Naive thymus-derived CD8-positive, alpha-beta T cell (primary cell): ENCODE data around the gene NXN. TPM values are rescaled to one million over a fixed set of nuclear protein-coding genes. Genes with fewer than 3 reads are reported as not detected.
A peak's percentile ranks its signal among the peaks of the same experiment; 100 is the strongest.
"Not testable (repeated sequence)": the region's sequence is repeated elsewhere in the genome, so short reads cannot be mapped to it uniquely, and the experiment has no call there.

ENCODE experiments used
- ATAC-seq, 2 donors: fragments of 150-1000 bp; cut with Tn5 transposase in 1 of 2; sonication (Bioruptor Pico), chemical (Tn5 transposase) in 1 of 2; 1 replicate in 1 of 2; 2 replicates in 1 of 2; pipeline ENCODE4 v1.10.0; 2021; ENCODE audit warnings: mild to moderate bottlenecking in 2 of 2, moderate library complexity in 2 of 2
- POLR2A ChIA-PET: fragments of 350-600 bp; sonication (Branson Sonifier 250); formaldehyde crosslinking; loops from one replicate; lab custom pipeline; 2021; ENCODE audit warnings: antibody characterized with exemption; lab: Charles Lee
- DNase-seq, 10 donors: peaks; one replicate each; pipeline versions ENCODE4 v3.0.0 to v3.0.0-alpha.2; 2020 to 2022
- H3K27ac Mint-ChIP-seq, 10 donors: one replicate each; pipeline ENCODE4 v1.8.0; 2020 to 2022; ENCODE audit warnings: mild to moderate bottlenecking in 10 of 10, mixed read lengths in 10 of 10, moderate library complexity in 4 of 10, inconsistent platforms in 1 of 10
- H3K27me3 Mint-ChIP-seq, 5 donors: one replicate each; pipeline ENCODE4 v1.8.0; 2021 to 2022; ENCODE audit warnings: mixed read lengths in 5 of 5
- H3K36me3 Mint-ChIP-seq, 3 donors: one replicate each; pipeline ENCODE4 v1.8.0; 2020 to 2022; ENCODE audit warnings: mixed read lengths in 3 of 3, mild to moderate bottlenecking in 2 of 3, inconsistent platforms in 1 of 3
- H3K4me1 Mint-ChIP-seq, 4 donors: one replicate each; pipeline ENCODE4 v1.8.0; 2021 to 2022; ENCODE audit warnings: mixed read lengths in 4 of 4
- H3K4me3 Mint-ChIP-seq, 10 donors: one replicate each; pipeline ENCODE4 v1.8.0; 2020 to 2022; ENCODE audit warnings: mild to moderate bottlenecking in 10 of 10, mixed read lengths in 10 of 10, moderate library complexity in 6 of 10, inconsistent platforms in 1 of 10
- H3K9me3 Mint-ChIP-seq, 9 donors: one replicate each; pipeline ENCODE4 v1.8.0; 2020 to 2022; ENCODE audit warnings: mixed read lengths in 9 of 9, mild to moderate bottlenecking in 3 of 9, inconsistent platforms in 1 of 9, moderate library complexity in 1 of 9
- polyA plus RNA-seq, 3 donors: library from polyadenylated mRNA; unstranded; fragments of 300-500 nt; fragmentation: Illumina TruSeq; gene quantifications; one replicate each; pipeline ENCODE4 v1.2.3, GENCODE V29; 2021
- total RNA-seq, 8 experiments: library from RNA in 2 of 8; stranded (reverse) in 2 of 8; gene quantifications; one replicate each; pipeline ENCODE4 v1.2.3 and lab custom pipeline; 2021 to 2026

Gene NXN
- total and polyA plus RNA-seq, 5 experiments from 2014 or later: 0.06 to 0.85 (median 0.49) TPM

DNA sequence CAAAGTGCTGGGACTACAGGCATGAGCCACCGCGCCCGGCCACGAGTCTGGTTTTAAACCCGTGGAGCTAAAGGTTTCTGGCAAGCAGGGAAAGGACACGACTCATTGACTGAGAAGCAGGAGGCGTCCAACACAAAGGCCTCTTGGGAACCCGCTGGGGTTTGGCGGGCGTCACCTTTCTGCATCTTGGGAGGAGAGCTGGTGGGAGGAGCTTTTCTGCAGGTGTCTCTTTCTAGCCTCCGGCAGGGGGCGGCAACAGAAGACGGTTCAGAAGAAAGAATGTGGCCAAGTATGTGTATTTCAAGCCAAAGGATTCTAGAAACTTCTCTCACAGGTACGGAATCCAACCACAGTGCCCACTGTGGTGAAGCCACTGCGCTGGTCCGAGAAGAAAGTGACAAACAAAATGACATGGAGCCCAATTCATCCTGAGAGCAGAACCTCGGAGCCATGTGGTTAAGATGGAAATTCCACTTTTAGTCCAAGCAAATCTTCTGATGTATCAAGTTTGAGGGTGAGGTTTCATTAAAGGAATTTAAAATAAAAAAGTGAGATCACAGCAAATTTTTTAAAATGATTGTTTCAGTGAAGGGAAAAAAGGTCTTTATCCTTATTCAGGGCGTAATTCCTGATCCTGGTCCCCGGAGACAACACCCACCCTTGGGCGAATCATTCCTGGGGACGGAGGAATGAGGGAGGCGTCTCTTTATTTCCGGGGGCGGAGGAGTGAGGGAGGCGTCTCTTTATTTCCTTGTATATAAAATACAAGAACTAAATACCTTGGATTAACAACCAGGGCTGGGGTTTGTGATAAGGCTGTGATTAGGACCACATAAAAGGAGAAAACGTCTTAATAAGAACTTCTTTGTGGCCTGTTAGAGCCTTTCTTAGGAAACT, 99.8 kb downstream of the NXN start:
- ATAC-seq: peak; percentile 26 to 79
- peak; percentile 45 to 83 (median 56) for DNase-seq
- peak overlapping the region in 5 of 10 donors; percentile 11 to 34 (median 25) for H3K27ac Mint-ChIP-seq
- H3K4me3 Mint-ChIP-seq: no peak overlapping the region
- H3K4me1 Mint-ChIP-seq: peaks cover 8 to 16% (median 13%) of the 10 kb centered on the region in 4 donors
- H3K36me3 Mint-ChIP-seq: no peaks in the 10 kb centered on the region
- peaks cover 17 to 42% (median 25%) of the 10 kb centered on the region in 5 donors for H3K27me3 Mint-ChIP-seq
- POLR2A ChIA-PET: interaction anchor here (1.5 kb wide), 1 partner anchor 101 kb away, joined by 4 read pairs; no protein-coding TSS in a partner anchor
- H3K9me3 Mint-ChIP-seq: no peaks in the 10 kb centered on the region

DNA sequence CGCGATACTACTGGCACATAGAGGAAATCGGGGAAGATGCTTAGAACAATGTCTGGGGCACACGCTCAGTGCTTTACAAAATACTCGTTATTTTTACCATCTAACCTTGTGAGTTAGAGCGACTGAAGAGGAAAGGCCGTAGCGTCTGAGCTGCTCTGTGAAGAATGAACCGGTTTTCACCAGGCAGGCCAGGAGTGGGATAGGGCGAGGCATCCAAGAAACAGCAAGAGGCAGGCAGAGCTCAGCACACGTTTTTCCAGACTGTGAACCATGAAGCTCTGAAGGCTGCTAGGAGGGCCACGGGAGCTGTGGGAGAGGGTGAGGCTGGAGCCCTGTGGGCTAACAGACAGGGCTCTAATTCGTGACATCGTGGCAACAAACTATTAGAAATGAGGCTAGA, 101.9 kb downstream of the NXN start:
- no peak for ATAC-seq
- POLR2A ChIA-PET: no interaction called here
- H3K27ac Mint-ChIP-seq: peak overlapping the region in 5 of 10 donors; percentile 15 to 80 (median 75)
- peaks cover 0 to 2% (median 0%) of the 10 kb centered on the region in 9 donors for H3K9me3 Mint-ChIP-seq
- peaks cover 15 to 33% (median 18%) of the 10 kb centered on the region in 5 donors for H3K27me3 Mint-ChIP-seq
- peaks cover 9 to 16% (median 13%) of the 10 kb centered on the region in 4 donors for H3K4me1 Mint-ChIP-seq
- DNase-seq: no peak
- peak overlapping the region in 1 of 10 donors; percentile 21 for H3K4me3 Mint-ChIP-seq
- H3K36me3 Mint-ChIP-seq: no peaks in the 10 kb centered on the region

DNA sequence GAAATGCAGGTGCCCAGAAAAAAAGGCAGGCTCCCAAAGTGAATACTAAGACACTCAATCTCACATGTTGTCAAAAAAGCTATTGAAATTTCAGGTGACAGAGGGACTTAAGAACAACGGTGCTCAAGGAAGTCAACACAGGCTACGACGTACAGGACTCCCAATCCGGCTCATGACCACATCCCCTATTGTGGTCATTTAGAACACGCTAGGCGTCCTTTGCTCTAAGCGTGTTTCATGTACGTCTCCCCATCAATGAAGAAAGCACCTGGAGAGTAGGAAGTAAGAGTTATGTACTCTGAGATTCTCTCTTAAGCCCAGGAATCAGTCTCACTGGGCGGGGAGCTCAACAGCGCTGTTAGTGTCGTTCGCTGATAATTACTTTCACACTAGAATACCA, 103.3 kb downstream of the NXN start:
- no peaks in the 10 kb centered on the region for H3K36me3 Mint-ChIP-seq
- peak; percentile 90 to 98 for ATAC-seq
- H3K4me3 Mint-ChIP-seq: peak overlapping the region in 8 of 10 donors; percentile 12 to 70 (median 50)
- H3K4me1 Mint-ChIP-seq: peaks cover 15 to 27% (median 20%) of the 10 kb centered on the region in 4 donors
- H3K27ac Mint-ChIP-seq: peak overlapping the region in 5 of 10 donors; percentile 34 to 72 (median 49)
- peaks cover 0 to 11% (median 4%) of the 10 kb centered on the region in 9 donors for H3K9me3 Mint-ChIP-seq
- POLR2A ChIA-PET: no interaction called here
- DNase-seq: peak in 9 of 10 donors; percentile 10 to 82 (median 69)
- H3K27me3 Mint-ChIP-seq: peaks cover 12 to 27% (median 18%) of the 10 kb centered on the region in 5 donors

DNA sequence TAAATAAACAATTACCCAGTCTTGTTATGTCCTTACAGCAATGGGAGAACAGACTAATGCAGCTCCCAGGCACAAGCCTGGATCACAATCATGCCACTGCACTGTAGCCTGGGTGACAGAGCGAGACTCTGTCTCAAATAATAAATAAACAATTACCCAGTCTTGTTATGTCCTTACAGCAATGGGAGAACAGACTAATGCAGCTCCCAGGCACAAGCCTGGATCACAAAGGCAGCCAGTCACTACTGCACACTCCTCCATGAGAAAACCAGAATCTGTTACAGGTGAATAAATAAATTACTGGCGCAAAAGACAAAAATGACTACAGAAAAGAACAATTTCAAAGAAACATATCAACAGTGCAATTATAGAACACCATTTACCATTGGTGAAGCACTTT, 105.0 kb downstream of the NXN start:
- H3K27ac Mint-ChIP-seq, POLR2A ChIA-PET: not testable (repeated sequence)
- H3K27me3 Mint-ChIP-seq: peaks cover 9 to 23% (median 16%) of the 10 kb centered on the region in 5 donors

DNA sequence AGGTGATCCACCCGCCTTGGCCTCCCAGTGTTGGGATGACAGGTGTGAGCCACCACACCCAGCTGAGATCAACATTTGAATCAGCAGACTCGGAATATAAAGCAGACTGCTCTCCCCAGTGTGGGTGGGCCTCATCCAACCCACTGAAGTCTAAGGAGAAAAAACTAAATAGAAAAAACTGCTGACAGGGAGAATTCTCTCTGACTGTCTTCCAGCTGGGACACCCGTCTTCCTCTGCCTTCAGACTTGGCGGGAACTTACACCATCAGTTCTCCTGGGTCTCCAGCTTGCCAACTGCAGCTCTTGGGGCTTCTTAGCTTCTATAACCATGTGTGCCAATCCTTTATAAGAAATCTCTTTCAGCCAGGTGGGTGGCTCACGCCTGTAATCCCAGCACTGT, 106.7 kb downstream of the NXN start:
- peaks cover 11 to 30% (median 17%) of the 10 kb centered on the region in 5 donors for H3K27me3 Mint-ChIP-seq
- ATAC-seq (no peak), DNase-seq (no peak)
- H3K9me3 Mint-ChIP-seq: peaks cover 0 to 11% (median 4%) of the 10 kb centered on the region in 9 donors
- H3K36me3 Mint-ChIP-seq: no peaks in the 10 kb centered on the region
- no peak overlapping the region for H3K27ac Mint-ChIP-seq
- H3K4me3 Mint-ChIP-seq: no peak overlapping the region
- POLR2A ChIA-PET: no interaction called here
- peaks cover 8 to 20% (median 15%) of the 10 kb centered on the region in 4 donors for H3K4me1 Mint-ChIP-seq

More for the DNA sequence above, 105.0 kb downstream of the NXN start:
- Mint-ChIP-seq H3K9me3 (peaks cover 0 to 11% (median 4%) of the 10 kb centered on the region in 9 donors), H3K4me1 (peaks cover 12 to 23% (median 17%) of the 10 kb centered on the region in 4 donors)
- not testable (repeated sequence) for H3K4me3 Mint-ChIP-seq, ATAC-seq, H3K36me3 Mint-ChIP-seq, DNase-seq

DNA sequence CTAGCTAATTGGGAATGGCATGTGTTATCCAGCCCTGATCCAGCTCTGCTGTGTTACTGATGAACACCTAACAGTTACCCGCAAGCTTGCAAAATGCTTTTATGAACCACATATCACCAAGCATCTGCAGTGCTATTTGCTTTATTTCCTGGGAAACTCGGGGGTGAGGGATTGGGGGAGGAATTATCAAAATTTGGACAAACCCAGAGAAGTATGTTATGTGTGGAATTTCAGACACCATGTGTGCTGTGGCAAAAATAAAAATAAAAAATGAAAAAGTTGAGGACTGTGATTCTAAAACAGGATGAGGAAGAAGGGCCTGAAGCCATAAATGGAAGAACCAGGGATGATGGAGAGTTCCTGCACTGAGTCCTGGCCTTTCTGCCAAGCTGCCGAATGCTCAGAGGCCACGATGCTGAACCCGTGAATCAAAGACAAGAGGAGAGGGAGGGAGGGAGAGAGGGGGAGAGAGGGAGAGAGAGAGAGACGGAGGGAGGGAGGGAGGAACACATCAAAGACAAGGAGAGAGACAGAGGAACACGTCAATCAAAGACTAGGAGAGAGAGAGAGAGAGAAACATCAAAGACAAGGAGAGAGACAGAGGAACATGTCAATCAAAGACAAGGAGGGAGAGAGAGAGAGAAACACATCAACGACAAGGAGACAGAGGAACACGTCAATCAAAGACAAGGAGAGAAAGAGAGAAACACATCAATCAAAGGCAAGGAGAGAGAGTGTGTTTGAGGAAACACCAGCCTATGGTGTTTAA, 107.6 kb downstream of the NXN start:
- POLR2A ChIA-PET: no interaction called here
- H3K4me3 Mint-ChIP-seq: peak overlapping the region in 1 of 10 donors; percentile 15
- peaks cover 6 to 28% (median 14%) of the 10 kb centered on the region in 5 donors for H3K27me3 Mint-ChIP-seq
- H3K4me1 Mint-ChIP-seq: peaks cover 8 to 19% (median 13%) of the 10 kb centered on the region in 4 donors
- ATAC-seq (peak in 1 of 2 donors; percentile 8), DNase-seq (peak in 2 of 10 donors; percentile 15 to 20)
- no peaks in the 10 kb centered on the region for H3K36me3 Mint-ChIP-seq
- H3K9me3 Mint-ChIP-seq: peaks cover 0 to 11% (median 4%) of the 10 kb centered on the region in 9 donors
- peak overlapping the region in 5 of 10 donors; percentile 13 to 70 (median 47) for H3K27ac Mint-ChIP-seq

DNA sequence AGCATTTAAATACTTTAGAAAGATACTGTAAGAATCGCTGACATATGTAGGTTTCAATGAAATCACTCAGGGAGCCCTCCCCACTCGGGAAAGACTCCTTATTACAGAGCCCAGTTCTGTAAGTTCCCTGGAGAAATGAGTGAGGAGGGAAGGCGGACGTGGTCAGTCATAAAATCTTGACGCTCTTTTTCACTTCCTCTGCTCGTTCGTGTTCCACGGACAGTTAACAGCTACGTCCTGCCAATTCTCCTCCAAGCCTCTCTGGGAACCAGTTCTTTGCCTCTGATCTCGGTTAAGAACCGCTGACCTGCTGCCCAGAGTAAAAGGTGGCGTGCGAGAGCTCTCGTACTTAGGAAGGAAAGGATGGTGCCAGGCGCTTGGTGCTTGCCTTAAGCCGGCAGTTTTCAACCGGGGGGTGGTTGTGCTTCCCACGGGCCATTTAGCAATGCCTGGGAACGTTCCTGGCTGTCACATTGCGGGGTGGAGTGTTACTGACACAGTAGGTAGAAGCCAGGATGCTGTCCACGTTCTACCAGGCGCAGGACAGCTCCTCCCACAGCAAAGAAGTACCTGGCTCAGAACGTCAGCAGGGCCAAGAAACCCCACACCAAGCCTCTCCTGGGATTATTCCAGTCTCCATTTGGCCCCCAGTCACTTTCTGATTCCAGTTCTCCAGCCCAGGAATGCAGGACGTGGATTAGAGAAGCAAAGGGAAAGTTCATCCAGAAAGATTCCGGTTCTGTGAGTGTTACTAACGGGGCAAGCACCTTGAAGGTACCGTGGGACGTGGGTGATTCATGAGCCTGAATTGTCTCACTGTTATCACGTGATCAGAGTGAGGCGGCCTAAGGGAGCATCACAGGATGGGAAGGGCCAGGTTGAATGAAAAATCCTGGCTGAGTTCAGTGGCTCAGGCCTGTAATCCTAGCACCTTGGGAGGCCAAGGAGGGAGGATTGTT, 109.7 kb downstream of the NXN start:
- Mint-ChIP-seq H3K27me3 (peaks cover 6 to 42% (median 17%) of the 10 kb centered on the region in 5 donors), H3K27ac (peak overlapping the region in 1 of 10 donors; percentile 17), H3K36me3 (no peaks in the 10 kb centered on the region), H3K9me3 (peaks cover 0 to 11% (median 4%) of the 10 kb centered on the region in 9 donors), H3K4me1 (peaks cover 3 to 12% (median 8%) of the 10 kb centered on the region in 4 donors), H3K4me3 (no peak overlapping the region)
- ATAC-seq (no peak), DNase-seq (no peak)
- POLR2A ChIA-PET: no interaction called here

DNA sequence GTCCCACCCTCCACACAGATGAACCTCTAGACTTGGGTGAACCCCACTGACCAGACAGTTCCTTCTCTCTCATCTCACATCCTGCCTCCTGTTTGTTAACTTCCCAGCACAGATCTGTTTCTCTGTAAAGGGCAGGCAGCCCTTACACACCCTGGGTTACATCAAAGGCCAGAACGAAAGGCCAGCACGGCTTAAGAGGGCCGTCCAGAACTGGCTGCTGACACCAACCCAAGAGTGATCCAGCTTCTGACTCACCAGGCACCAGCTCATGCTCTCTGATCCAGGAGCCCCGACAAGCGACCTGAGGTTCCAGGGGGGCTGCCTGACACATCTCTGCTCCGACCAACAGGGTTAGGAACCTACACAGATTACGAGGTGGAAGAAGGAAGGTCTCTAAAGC, 110.5 kb downstream of the NXN start:
- H3K27ac Mint-ChIP-seq: peak overlapping the region in 1 of 10 donors; percentile 17
- no peak for ATAC-seq

DNA sequence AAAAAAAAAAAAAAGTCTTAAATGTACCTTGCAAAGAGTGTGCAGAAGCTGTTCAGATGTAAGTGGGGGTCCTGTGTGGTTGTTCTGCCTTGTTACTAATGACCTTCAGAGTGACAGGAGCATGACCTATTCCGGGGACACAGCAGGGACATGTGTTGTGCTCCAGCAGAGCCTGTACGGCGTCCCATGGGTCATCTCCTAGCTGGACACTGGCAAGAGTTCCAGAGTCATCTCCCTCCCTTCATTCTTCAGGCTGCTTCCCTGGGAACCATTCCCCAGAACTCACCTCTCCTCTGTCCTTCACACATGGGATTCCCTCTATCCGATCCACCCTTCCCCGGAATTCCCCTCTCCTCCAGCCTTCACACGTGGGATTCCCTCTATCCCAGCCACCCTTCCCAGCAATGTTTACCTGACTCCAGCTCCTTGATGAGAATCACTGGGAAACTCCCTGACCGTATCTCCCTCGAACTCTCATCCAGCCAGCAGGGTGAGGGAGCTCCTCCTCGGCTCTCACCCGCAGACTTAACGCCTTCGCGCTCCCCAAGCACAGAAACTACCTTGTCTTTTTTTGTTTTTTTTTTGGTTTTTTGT, 111.6 kb downstream of the NXN start:
- Mint-ChIP-seq H3K9me3 (peaks cover 0 to 11% (median 4%) of the 10 kb centered on the region in 9 donors), H3K4me1 (peaks cover 3 to 12% (median 8%) of the 10 kb centered on the region in 4 donors), H3K27me3 (peaks cover 9 to 54% (median 26%) of the 10 kb centered on the region in 5 donors), H3K27ac (no peak overlapping the region), H3K36me3 (no peaks in the 10 kb centered on the region), H3K4me3 (no peak overlapping the region)
- POLR2A ChIA-PET: no interaction called here
- ATAC-seq (no peak), DNase-seq (no peak)

More for the DNA sequence above, 110.5 kb downstream of the NXN start:
- Mint-ChIP-seq H3K36me3 (no peaks in the 10 kb centered on the region), H3K27me3 (peaks cover 8 to 49% (median 24%) of the 10 kb centered on the region in 5 donors), H3K9me3 (peaks cover 0 to 11% (median 4%) of the 10 kb centered on the region in 9 donors), H3K4me3 (no peak overlapping the region), H3K4me1 (peaks cover 3 to 12% (median 8%) of the 10 kb centered on the region in 4 donors)
- POLR2A ChIA-PET: no interaction called here
- DNase-seq: no peak

DNA sequence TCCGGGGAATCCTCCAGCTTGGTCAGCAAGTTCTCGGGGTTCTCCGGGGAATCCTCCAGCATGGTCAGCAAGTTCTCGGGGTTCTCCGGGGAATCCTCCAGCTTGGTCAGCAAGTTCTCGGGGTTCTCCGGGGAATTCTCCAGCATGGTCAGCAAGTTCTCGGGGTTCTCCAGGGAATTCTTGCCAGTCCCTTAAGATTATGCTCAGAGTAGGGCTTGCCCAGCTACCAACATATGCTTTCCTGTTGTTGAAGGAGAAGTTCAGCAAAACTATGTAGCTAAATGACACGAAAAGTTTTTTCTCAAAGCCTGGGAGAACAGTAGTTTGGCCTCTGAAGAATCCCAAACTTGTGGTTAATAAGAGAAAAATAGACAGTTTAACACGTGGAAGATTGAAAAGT, 112.3 kb downstream of the NXN start:
- H3K27me3 Mint-ChIP-seq: peaks cover 9 to 54% (median 26%) of the 10 kb centered on the region in 5 donors
- H3K4me1 Mint-ChIP-seq, H3K36me3 Mint-ChIP-seq, H3K4me3 Mint-ChIP-seq, ATAC-seq, POLR2A ChIA-PET, DNase-seq, H3K9me3 Mint-ChIP-seq: not testable (repeated sequence)
- H3K27ac Mint-ChIP-seq: peak overlapping the region in 1 of 10 donors; percentile 38

DNA sequence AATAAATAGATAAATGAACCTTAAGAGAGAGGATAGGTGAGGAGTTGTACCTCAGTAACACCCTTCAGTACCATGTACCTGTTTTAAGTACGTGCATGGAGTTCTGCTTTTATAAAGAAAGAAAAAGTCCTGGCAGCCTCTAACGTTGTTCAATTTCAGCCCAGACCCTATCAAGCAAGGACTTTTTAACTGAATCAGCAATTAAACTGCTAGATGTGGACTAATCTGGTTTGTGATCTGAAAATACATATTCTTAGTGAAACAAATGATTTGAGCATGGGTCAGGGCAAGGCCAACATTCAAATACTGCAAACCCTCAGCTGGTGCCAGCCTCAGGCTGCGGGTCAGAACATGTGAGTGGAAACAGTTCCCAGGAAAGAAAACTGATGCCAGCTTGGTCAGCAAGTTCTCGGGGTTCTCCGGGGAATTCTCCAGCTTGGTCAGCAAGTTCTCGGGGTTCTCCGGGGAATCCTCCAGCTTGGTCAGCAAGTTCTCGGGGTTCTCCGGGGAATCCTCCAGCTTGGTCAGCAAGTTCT, 112.9 kb downstream of the NXN start:
- POLR2A ChIA-PET: no interaction called here
- ATAC-seq (no peak), DNase-seq (no peak)
- no peaks in the 10 kb centered on the region for H3K36me3 Mint-ChIP-seq
- peaks cover 0 to 2% (median under 1%) of the 10 kb centered on the region in 4 donors for H3K4me1 Mint-ChIP-seq
- peaks cover 9 to 54% (median 26%) of the 10 kb centered on the region in 5 donors for H3K27me3 Mint-ChIP-seq
- H3K9me3 Mint-ChIP-seq: peaks cover 0 to under 1% (median 0%) of the 10 kb centered on the region in 9 donors
- no peak overlapping the region for H3K4me3 Mint-ChIP-seq
- H3K27ac Mint-ChIP-seq: no peak overlapping the region
